BJ (cell line): ENCODE results near the gene KBTBD3. TPM values are rescaled to one million over a fixed set of nuclear protein-coding genes. Genes with fewer than 3 reads are reported as not detected.
"Not testable (repeated sequence)": the region's sequence is repeated elsewhere in the genome, so short reads cannot be mapped to it uniquely, and the experiment has no call there.

Experiments
- CTCF ChIA-PET: fragments of 350-600 bp; formaldehyde crosslinking; extraction: SDS; loops from one replicate; lab custom pipeline; 2021; ENCODE audit warnings: antibody characterized with exemption, inconsistent platforms; lab: Yijun Ruan, JAX
- POLR2A ChIA-PET: fragments of 300-600 bp; sonication (Branson Sonifier 250); formaldehyde crosslinking; extraction: SDS; loops from one replicate; lab custom pipeline; 2021; ENCODE audit warnings: antibody characterized with exemption; lab: Charles Lee
- DNase-seq: peaks from one replicate; pipeline ENCODE4 v3.0.0-alpha.2; 2011; ENCODE audit warnings: low read depth
- H3K27me3 ChIP-seq: 2 replicates; pipeline ENCODE4 v1.6.0; 2011; ENCODE audit warnings: low read length; ENCODE audit not compliant: control insufficient read depth, insufficient read depth
- H3K36me3 ChIP-seq: 2 replicates; pipeline ENCODE4 v1.5.1; 2011; ENCODE audit warnings: low read length; ENCODE audit not compliant: control insufficient read depth, insufficient read depth
- H3K4me3 ChIP-seq: 2 replicates; pipeline ENCODE4 v1.5.1; 2011; ENCODE audit warnings: low read depth, mild to moderate bottlenecking, control low read depth, low read length
- polyA plus RNA-seq: library from polyadenylated mRNA; depleted of rRNA; stranded (reverse); fragments of >200 nt; gene quantifications from 2 replicates; pipeline ENCODE4 v1.2.3, GENCODE V29; 2011; rRNA removed
- TF ChIP-seq, protein P1 (sequence below): IDR thresholded peaks from 2 replicates; pipeline ENCODE4 v1.5.1; 2011; ENCODE audit warnings: low read depth, mild to moderate bottlenecking, control low read depth, inconsistent platforms, low read length, moderate library complexity; ENCODE audit not compliant: insufficient read depth

KBTBD3 gene
- polyA plus RNA-seq, 1 experiment: 1.2 TPM

DNA sequence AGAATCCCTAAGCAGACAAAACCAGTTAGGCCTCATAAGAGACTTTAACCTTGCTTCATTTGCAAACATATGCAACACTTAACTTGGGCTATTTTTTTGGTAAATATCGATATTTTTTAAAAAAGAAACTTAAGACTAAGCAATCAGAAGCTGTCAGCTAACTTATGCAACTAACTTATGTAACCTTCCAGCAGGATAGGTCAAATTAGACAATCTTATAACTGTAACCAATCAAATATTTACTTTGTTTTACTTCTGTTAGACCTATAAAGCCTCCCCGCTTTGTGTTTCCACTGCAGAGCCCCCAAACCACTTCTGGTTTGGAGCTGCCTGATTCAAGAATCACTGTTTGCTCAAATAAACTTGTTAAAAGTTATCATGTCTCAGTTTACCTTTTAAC is 63.1 kb downstream of the KBTBD3 start:
- ChIA-PET POLR2A (no interaction called here), CTCF (no interaction called here)

DNA sequence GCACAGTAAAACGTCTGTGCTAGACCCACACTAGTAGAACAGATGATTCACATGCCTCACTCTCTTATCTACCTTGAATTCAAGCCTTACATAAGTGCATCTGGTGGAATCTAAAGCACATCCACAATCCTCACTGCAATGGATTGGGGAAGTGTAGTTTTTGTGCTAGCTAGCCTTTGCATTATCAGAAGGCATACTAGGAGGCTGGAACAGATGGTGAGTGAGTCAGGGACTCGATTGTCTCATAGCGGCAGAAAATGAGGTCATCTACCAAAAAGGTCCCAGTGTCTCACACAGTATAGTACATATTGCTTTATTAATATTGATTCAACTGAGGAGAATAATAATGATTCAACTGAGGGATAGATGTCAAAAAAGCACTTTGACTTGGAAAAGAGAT is 64.4 kb downstream of the KBTBD3 start:
- DNase-seq: no peak
- TF ChIP-seq, protein P1, sequence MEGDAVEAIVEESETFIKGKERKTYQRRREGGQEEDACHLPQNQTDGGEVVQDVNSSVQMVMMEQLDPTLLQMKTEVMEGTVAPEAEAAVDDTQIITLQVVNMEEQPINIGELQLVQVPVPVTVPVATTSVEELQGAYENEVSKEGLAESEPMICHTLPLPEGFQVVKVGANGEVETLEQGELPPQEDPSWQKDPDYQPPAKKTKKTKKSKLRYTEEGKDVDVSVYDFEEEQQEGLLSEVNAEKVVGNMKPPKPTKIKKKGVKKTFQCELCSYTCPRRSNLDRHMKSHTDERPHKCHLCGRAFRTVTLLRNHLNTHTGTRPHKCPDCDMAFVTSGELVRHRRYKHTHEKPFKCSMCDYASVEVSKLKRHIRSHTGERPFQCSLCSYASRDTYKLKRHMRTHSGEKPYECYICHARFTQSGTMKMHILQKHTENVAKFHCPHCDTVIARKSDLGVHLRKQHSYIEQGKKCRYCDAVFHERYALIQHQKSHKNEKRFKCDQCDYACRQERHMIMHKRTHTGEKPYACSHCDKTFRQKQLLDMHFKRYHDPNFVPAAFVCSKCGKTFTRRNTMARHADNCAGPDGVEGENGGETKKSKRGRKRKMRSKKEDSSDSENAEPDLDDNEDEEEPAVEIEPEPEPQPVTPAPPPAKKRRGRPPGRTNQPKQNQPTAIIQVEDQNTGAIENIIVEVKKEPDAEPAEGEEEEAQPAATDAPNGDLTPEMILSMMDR: no peak
- ChIA-PET POLR2A (no interaction called here), CTCF (no interaction called here)
- Histone ChIP-seq H3K27me3 (no peaks in the 10 kb centered on the region), H3K36me3 (peaks cover 6% of the 10 kb centered on the region; the same call in 1 of the 2 replicates), H3K4me3 (no peak overlapping the region)

More for the DNA sequence above, 63.1 kb downstream of the KBTBD3 start:
- no peaks in the 10 kb centered on the region for H3K27me3 ChIP-seq
- no peak overlapping the region for H3K4me3 ChIP-seq
- TF ChIP-seq, protein P1: no peak
- no peak for DNase-seq
- peaks cover 6% of the 10 kb centered on the region; the same call in 1 of the 2 replicates for H3K36me3 ChIP-seq

DNA sequence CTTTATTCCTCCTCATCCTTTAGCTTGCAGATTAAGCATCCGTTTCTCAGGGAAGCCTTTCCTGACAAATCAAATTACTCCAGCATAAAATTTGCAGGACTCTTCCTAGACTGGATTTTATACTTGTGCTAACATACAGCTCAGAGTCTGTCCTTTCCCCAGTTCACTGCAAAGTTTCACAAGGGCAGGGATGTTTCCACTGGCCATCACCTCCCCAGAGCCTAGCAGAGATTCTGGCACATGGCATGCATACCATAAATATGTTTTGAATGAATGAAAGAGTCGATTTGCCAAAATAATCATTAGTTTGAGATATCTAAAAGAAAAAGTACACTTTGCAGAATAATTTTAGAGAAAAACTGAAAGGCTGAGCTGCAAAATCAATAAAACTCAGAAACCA is 65.7 kb downstream of the KBTBD3 start:
- no peak for DNase-seq

DNA sequence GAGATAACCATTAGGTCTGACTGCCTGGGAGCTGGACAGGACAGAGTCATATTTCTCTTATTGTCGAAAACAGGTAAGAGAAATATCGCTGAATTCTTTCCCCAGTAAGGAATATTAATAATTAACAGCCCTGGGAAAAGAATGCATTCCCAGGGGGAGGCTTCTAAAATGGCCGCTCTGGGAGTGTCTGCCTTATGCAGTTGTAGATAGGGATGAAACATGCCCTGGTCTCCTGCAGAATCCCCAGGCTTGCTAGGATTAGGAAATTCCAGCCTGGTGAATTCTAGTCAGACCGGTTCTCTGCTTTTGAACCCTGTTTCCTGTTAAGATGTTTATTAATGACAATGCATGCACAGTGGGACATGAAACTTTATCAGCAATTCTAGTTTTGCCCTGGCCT is 74.1 kb downstream of the KBTBD3 start:
- POLR2A ChIA-PET, H3K36me3 ChIP-seq, DNase-seq, H3K4me3 ChIP-seq, H3K27me3 ChIP-seq: not testable (repeated sequence)
- CTCF ChIA-PET: interaction anchor here (1.0 kb wide), 1 partner anchor 15 kb away, joined by 3 read pairs; no protein-coding TSS in a partner anchor

More for the DNA sequence above, 65.7 kb downstream of the KBTBD3 start:
- CTCF ChIA-PET: interaction anchor here (1.1 to 1.2 kb wide), 2 partner anchors 8 to 56 kb away, joined by 3 read pairs; no protein-coding TSS in a partner anchor
- POLR2A ChIA-PET: no interaction called here
- TF ChIP-seq, protein P1: no peak
- Histone ChIP-seq H3K36me3 (peaks cover 6% of the 10 kb centered on the region; the same call in 1 of the 2 replicates), H3K4me3 (no peak overlapping the region), H3K27me3 (no peaks in the 10 kb centered on the region)

DNA sequence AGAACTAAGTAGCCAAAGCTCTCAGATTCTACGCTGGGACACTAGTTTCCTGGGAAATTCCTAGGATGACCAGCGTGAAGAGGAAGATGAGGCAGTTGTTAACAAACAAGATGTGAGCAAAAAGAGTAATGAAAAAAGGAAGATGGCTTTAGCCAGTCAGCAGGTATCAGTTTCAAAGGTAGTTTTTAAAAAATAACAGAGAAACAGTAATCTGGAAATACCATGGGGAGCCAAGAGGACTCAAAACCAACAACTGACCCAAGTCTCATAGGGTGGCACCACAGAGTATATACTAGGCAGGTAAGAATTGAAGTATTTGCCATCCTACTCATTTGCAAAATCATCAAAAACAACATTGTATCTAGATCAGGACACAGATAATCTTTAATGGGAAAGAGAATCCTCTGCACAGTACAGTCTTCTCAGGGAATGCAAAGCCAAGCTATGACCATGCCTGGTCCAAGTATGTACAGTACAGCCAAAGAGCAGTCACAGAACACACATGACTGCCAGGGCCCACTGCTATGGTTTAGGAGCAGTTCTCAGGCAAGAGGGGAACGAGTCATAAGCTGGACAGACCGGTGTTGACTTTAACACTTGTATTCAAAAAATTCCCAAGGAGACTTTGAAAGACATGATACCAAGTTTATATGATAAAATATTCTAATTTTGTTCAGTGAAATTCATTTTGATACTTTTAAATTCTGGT is 75.7 kb downstream of the KBTBD3 start:
- Histone ChIP-seq H3K4me3 (no peak overlapping the region), H3K27me3 (no peaks in the 10 kb centered on the region), H3K36me3 (peaks cover 2% of the 10 kb centered on the region; the same call in 1 of the 2 replicates)
- TF ChIP-seq, protein P1: no peak
- ChIA-PET POLR2A (no interaction called here), CTCF (no interaction called here)
- no peak for DNase-seq

Other genes with a start within 250 kb of the KBTBD3 start
- 6.5 and 14.4 TPM in 2 replicates for gene MSANTD4, start 55.1 kb downstream of the KBTBD3 start, polyA plus RNA-seq
- gene AASDHPPT, start 315 bp upstream of the KBTBD3 start, polyA plus RNA-seq: 30.4 and 41.7 TPM in 2 replicates